Measurements from ENCODE around the gene CNN2.

The CNN2 gene

GRCh38 chr19:1063909-1064660 is 37.7 kb downstream of the CNN2 start:
- DNase-seq (ENCODE audit: low read depth in 1 of 2, low spot score in 1 of 2) = no peak
- no peaks in the 10 kb centered on the region for H3K27me3 ChIP-seq (ENCODE audit: insufficient read depth, poor library complexity, severe bottlenecking)
- no peak overlapping the region for H3K4me3 ChIP-seq (replicated peaks; ENCODE audit: insufficient read depth, low read length)
- no peak overlapping the region for H3K27ac ChIP-seq (replicated peaks)
- TF ChIP-seq, protein P1, sequence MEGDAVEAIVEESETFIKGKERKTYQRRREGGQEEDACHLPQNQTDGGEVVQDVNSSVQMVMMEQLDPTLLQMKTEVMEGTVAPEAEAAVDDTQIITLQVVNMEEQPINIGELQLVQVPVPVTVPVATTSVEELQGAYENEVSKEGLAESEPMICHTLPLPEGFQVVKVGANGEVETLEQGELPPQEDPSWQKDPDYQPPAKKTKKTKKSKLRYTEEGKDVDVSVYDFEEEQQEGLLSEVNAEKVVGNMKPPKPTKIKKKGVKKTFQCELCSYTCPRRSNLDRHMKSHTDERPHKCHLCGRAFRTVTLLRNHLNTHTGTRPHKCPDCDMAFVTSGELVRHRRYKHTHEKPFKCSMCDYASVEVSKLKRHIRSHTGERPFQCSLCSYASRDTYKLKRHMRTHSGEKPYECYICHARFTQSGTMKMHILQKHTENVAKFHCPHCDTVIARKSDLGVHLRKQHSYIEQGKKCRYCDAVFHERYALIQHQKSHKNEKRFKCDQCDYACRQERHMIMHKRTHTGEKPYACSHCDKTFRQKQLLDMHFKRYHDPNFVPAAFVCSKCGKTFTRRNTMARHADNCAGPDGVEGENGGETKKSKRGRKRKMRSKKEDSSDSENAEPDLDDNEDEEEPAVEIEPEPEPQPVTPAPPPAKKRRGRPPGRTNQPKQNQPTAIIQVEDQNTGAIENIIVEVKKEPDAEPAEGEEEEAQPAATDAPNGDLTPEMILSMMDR (IDR thresholded peaks at IDR 0.05; ENCODE audit: insufficient read depth, low read length) = no peak
- TF ChIP-seq GABPA (IDR thresholded peaks at IDR 0.05; ENCODE audit: low read depth) (no peak), SPI1 (IDR thresholded peaks at IDR 0.05; ENCODE audit: borderline replicate concordance, low read depth) (no peak), REST (IDR thresholded peaks at IDR 0.05; ENCODE audit: insufficient replicate concordance, low read depth) (no peak), POLR2AphosphoS5 (IDR thresholded peaks at IDR 0.05; ENCODE audit: low read depth) (no peak)

DNA sequence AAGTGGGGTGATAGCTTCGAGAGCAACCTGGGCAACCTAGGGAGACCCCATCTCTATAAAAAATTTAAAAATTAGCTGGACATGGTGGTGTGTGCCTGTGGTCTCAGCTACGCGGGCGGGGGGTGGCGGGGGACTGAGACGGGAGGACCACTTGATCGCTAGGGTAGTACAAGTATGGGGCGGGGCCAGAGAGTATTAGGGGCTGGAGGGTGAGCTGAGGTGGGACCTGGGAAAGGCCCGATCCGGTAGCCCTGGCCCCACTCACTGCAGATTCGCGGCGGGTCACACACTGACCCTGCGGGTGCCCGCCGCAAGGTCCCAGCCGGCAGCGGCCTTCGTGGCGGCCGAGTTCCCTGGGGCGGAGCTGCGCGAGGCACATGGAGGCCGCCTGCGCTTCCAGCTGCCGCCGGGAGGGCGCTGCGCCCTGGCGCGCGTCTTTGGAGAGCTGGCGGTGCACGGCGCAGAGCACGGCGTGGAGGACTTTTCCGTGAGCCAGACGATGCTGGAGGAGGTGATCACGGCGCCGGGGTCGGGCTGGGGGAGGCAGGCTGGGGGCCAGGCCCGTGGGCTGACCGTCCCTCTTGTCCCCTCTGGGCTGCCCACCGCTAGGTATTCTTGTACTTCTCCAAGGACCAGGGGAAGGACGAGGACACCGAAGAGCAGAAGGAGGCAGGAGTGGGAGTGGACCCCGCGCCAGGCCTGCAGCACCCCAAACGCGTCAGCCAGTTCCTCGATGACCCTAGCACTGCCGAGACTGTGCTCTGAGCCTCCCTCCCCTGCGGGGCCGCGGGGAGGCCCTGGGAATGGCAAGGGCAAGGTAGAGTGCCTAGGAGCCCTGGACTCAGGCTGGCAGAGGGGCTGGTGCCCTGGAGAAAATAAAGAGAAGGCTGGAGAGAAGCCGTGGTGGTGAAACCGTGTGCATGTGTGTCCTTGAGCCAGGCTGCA is 38.5 kb downstream of the CNN2 start:
- peak in 1 of 2 experiments; percentile 72 for DNase-seq (ENCODE audit: low read depth in 1 of 2, low spot score in 1 of 2)
- no peaks in the 10 kb centered on the region for H3K27me3 ChIP-seq (ENCODE audit: insufficient read depth, poor library complexity, severe bottlenecking)
- TF ChIP-seq, protein P1 (IDR thresholded peaks at IDR 0.05; ENCODE audit: insufficient read depth, low read length) = peak; percentile 74
- TF ChIP-seq SPI1 (IDR thresholded peaks at IDR 0.05; ENCODE audit: borderline replicate concordance, low read depth) (no peak), POLR2AphosphoS5 (IDR thresholded peaks at IDR 0.05; ENCODE audit: low read depth) (no peak)
- H3K27ac ChIP-seq (replicated peaks) = no peak overlapping the region
- no peak overlapping the region for H3K4me3 ChIP-seq (replicated peaks; ENCODE audit: insufficient read depth, low read length)

DNA sequence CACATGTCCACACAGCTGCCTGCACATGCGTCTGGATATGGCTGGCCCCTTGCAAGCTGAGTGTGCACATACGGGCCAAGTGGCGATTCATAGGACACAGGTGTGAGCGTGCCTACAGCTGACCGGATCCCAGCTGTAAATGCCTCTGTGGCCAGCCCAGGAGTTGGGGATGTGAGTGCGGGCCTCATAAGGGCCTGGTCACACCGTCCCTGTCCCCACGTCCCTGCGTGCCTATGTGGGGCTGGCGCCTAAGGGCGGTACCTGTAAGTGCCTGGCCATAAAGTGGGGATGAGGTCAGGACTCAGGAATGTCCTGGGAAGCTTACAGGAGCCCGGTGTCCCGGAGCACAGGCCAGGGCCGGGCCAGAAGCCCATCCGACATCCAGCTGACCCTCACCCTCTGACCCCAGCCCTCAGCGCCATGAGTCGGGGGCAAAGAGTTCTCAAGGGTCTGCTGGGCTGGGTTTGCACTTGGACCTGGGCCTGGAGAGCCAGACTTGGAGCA is 39.2 kb downstream of the CNN2 start:
- TF ChIP-seq POLR2AphosphoS5 (IDR thresholded peaks at IDR 0.05; ENCODE audit: low read depth) (no peak), REST (IDR thresholded peaks at IDR 0.05; ENCODE audit: insufficient replicate concordance, low read depth) (no peak), GABPA (IDR thresholded peaks at IDR 0.05; ENCODE audit: low read depth) (no peak), SPI1 (IDR thresholded peaks at IDR 0.05; ENCODE audit: borderline replicate concordance, low read depth) (no peak)
- TF ChIP-seq, protein P1 (IDR thresholded peaks at IDR 0.05; ENCODE audit: insufficient read depth, low read length) = no peak
- H3K27me3 ChIP-seq (ENCODE audit: insufficient read depth, poor library complexity, severe bottlenecking) = no peaks in the 10 kb centered on the region
- no peak for DNase-seq (ENCODE audit: low read depth in 1 of 2, low spot score in 1 of 2)
- no peak overlapping the region for H3K27ac ChIP-seq (replicated peaks)
- no peak overlapping the region for H3K4me3 ChIP-seq (replicated peaks; ENCODE audit: insufficient read depth, low read length)

Measured in HL-60 (cell line).